A673 (cell line): Measurements from ENCODE around the gene CDH4. TPM values are rescaled to one million over a fixed set of nuclear protein-coding genes. Genes with fewer than 3 reads are reported as not detected.

Experiments used
- BruUV-seq: library from RNA; stranded (reverse); fragments of 400-500 nt; replicated peaks from 2 replicates; lab custom pipeline; 2021; lab: Mats Ljungman, UMichigan
- CTCF ChIA-PET: fragments of 300-600 bp; sonication (Branson Sonifier 250); formaldehyde crosslinking; loops from one replicate; lab custom pipeline; 2022; ENCODE audit warnings: antibody characterized with exemption; lab: Charles Lee
- POLR2A ChIA-PET: fragments of 300-600 bp; sonication (Branson Sonifier 250); formaldehyde crosslinking; loops from one replicate; lab custom pipeline; 2022; ENCODE audit warnings: antibody characterized with exemption; ENCODE audit not compliant: low non-redundant PET; lab: Charles Lee
- DNase-seq: peaks from one replicate; pipeline ENCODE4 v3.0.0-alpha.2; 2015; ENCODE audit warnings: low spot score
- H3K27ac ChIP-seq: fragments of 200-600 bp; sonication (generic); 2 replicates; pipeline ENCODE4 v1.5.1; 2016; ENCODE audit warnings: mixed run types, low read depth, mild to moderate bottlenecking, mixed read lengths, antibody characterized with exemption, low read length; ENCODE audit not compliant: poor library complexity, severe bottlenecking
- H3K27me3 ChIP-seq: fragments of 200-600 bp; sonication (generic); replicated peaks from 2 replicates; pipeline ENCODE4 v1.6.1; 2017; ENCODE audit warnings: mixed run types, low read depth, mild to moderate bottlenecking, mixed read lengths, antibody characterized with exemption, low read length; ENCODE audit not compliant: insufficient read depth, poor library complexity
- H3K36me3 ChIP-seq: fragments of 200-600 bp; sonication (generic); 2 replicates; pipeline ENCODE4 v1.6.1; 2016; ENCODE audit warnings: mixed run types, mild to moderate bottlenecking, mixed read lengths, antibody characterized with exemption, low read length; ENCODE audit not compliant: insufficient read depth, poor library complexity, severe bottlenecking
- H3K4me1 ChIP-seq: fragments of 200-600 bp; sonication (generic); 2 replicates; pipeline ENCODE4 v1.6.1; 2017; ENCODE audit warnings: mixed run types, mild to moderate bottlenecking, mixed read lengths, antibody characterized with exemption, low read length; ENCODE audit not compliant: insufficient read depth, poor library complexity, severe bottlenecking
- H3K4me3 ChIP-seq: fragments of 200-600 bp; sonication (generic); 2 replicates; pipeline ENCODE4 v1.5.1; 2016; ENCODE audit warnings: low read depth, mixed run types, mild to moderate bottlenecking, mixed read lengths, low read length; ENCODE audit not compliant: poor library complexity, severe bottlenecking
- H3K9me3 ChIP-seq: fragments of 200-600 bp; sonication (generic); 2 replicates; pipeline ENCODE4 v1.6.1; 2016; ENCODE audit warnings: mixed run types, low read depth, mild to moderate bottlenecking, mixed read lengths, antibody characterized with exemption, low read length; ENCODE audit not compliant: poor library complexity, severe bottlenecking
- EZH2 ChIP-seq: fragments of 200-600 bp; sonication (generic); IDR thresholded peaks from 2 replicates; pipeline ENCODE4 v1.6.1; 2017; ENCODE audit warnings: borderline replicate concordance, low read depth, mild to moderate bottlenecking, mixed read lengths, antibody characterized with exemption, low read length; ENCODE audit not compliant: poor library complexity, severe bottlenecking
- intact Hi-C: fragments of 100-400 bp; cut with micrococcal nuclease; formaldehyde crosslinking; loops from one replicate; pipeline ENCODE4 v1.10.0; 2022; ENCODE audit not compliant: unreplicated experiment
- total RNA-seq: library from RNA; stranded (reverse); gene quantifications from 2 replicates; pipeline ENCODE4 v1.2.3, GENCODE V29; 2021
- TF ChIP-seq, protein P1 (sequence below): fragments of 300-800, 200-600 bp; sonication (generic); conservative IDR thresholded peaks from 2 replicates; pipeline ENCODE4 v1.5.1; 2017; ENCODE audit warnings: low read depth, mild to moderate bottlenecking, antibody characterized with exemption, low read length, moderate library complexity, mixed read lengths

Gene CDH4
- total RNA-seq, 1 experiment from 2014 or later = 8.3 TPM

DNA sequence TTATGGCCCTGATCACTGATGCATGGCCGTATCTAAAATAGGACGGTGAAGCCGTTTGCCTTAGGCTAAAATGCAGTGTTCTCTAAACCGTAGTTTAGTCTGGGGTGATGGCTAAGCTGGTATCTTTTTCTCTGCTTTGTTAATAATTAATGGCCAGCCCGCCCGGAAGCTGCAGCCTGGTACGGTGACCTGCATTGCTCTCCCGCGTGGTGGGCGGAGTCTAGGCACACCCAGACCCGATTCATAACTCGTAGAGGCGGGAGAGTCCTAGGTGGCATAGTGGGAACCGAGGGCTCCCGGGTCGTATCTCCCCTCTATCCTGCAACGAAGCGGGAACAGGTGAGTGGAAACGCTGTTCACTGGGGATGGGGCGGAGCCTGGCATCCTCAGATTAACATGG, 5.5 kb downstream of the CDH4 start:
- intact Hi-C loops = loop anchor here (10.0 kb wide), 1 partner anchor 1043 kb away; no protein-coding TSS in a partner anchor
- ChIA-PET POLR2A (no interaction called here), CTCF (no interaction called here)
- BruUV-seq = no TSS peak
- Histone ChIP-seq H3K27me3 (peaks cover 17% of the 10 kb centered on the region), H3K4me3 (no peak overlapping the region), H3K27ac (no peak overlapping the region), H3K36me3 (no peaks in the 10 kb centered on the region), H3K9me3 (no peaks in the 10 kb centered on the region), H3K4me1 (peaks cover 17% of the 10 kb centered on the region)
- DNase-seq = no peak
- no peak for TF ChIP-seq EZH2
- TF ChIP-seq, protein P1, sequence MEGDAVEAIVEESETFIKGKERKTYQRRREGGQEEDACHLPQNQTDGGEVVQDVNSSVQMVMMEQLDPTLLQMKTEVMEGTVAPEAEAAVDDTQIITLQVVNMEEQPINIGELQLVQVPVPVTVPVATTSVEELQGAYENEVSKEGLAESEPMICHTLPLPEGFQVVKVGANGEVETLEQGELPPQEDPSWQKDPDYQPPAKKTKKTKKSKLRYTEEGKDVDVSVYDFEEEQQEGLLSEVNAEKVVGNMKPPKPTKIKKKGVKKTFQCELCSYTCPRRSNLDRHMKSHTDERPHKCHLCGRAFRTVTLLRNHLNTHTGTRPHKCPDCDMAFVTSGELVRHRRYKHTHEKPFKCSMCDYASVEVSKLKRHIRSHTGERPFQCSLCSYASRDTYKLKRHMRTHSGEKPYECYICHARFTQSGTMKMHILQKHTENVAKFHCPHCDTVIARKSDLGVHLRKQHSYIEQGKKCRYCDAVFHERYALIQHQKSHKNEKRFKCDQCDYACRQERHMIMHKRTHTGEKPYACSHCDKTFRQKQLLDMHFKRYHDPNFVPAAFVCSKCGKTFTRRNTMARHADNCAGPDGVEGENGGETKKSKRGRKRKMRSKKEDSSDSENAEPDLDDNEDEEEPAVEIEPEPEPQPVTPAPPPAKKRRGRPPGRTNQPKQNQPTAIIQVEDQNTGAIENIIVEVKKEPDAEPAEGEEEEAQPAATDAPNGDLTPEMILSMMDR = no peak

DNA sequence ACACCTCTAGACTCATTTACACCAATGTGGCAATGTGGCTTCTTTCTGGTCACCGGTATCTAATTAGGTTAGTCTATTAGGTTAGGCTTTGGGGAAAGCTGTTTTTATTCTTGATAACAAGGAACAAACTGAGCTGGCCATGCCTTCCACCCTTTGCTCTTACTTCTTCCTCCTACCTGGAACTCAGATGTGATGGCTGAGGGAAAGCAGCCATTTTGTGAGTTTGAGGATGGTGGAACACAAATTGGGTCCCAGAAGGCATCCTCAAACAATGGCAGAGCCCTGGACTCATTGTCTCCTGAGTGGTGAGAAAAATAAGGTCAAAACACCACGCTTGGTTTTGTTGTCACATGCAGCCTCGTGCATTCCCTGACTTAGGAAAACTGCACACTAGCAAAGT, 7.7 kb downstream of the CDH4 start:
- intact Hi-C loops = loop anchor here (10.0 kb wide), 1 partner anchor 1045 kb away; no protein-coding TSS in a partner anchor
- Histone ChIP-seq H3K27ac (no peak overlapping the region), H3K9me3 (no peaks in the 10 kb centered on the region), H3K27me3 (peaks cover 2% of the 10 kb centered on the region), H3K36me3 (no peaks in the 10 kb centered on the region), H3K4me3 (no peak overlapping the region), H3K4me1 (peaks cover 4% of the 10 kb centered on the region)
- POLR2A ChIA-PET = interaction anchor here (0.6 kb wide), 1 partner anchor 1175 kb away, joined by 7 read pairs; no protein-coding TSS in a partner anchor
- no peak for DNase-seq
- BruUV-seq = no TSS peak
- CTCF ChIA-PET = no interaction called here
- TF ChIP-seq, protein P1 = no peak
- TF ChIP-seq EZH2 = no peak

DNA sequence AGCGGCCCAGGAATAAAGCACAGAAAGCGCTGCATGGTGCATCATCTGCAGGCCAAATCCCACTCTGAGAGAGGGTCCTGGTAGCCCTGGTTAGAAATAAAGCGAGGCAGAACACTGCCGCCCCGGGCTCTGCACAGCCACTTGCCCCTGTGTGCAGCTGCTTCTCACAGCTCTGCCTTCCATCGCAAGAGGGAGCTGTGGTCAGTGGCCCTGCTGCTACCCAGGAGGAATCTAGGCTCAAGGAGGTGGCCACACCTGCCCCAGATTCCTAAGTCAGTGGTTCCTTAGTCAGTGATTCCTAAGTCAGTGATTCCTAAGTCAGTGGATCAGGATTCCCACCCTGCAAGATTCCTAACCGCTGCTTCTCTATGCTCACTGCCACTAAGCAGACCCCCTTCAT, 8.8 kb downstream of the CDH4 start:
- CTCF ChIA-PET = no interaction called here
- Histone ChIP-seq H3K27ac (no peak overlapping the region), H3K4me1 (peaks cover 4% of the 10 kb centered on the region), H3K9me3 (no peaks in the 10 kb centered on the region), H3K27me3 (no peaks in the 10 kb centered on the region), H3K4me3 (no peak overlapping the region), H3K36me3 (no peaks in the 10 kb centered on the region)
- BruUV-seq = no TSS peak
- TF ChIP-seq, protein P1 = no peak
- no peak for TF ChIP-seq EZH2
- intact Hi-C loops = no loop called here
- DNase-seq = no peak
- POLR2A ChIA-PET = no interaction called here
